ENCODE results near the gene LTB. TPM values are rescaled to one million over a fixed set of nuclear protein-coding genes. Genes with fewer than 3 reads are reported as not detected.
A peak's percentile ranks its signal among the peaks of the same experiment; 100 is the strongest.
"Not testable (repeated sequence)": the region's sequence is repeated elsewhere in the genome, so short reads cannot be mapped to it uniquely, and the experiment has no call there.

LTB gene
- total RNA-seq, 2 donors from 2014 or later: 110 to 153 TPM

DNA sequence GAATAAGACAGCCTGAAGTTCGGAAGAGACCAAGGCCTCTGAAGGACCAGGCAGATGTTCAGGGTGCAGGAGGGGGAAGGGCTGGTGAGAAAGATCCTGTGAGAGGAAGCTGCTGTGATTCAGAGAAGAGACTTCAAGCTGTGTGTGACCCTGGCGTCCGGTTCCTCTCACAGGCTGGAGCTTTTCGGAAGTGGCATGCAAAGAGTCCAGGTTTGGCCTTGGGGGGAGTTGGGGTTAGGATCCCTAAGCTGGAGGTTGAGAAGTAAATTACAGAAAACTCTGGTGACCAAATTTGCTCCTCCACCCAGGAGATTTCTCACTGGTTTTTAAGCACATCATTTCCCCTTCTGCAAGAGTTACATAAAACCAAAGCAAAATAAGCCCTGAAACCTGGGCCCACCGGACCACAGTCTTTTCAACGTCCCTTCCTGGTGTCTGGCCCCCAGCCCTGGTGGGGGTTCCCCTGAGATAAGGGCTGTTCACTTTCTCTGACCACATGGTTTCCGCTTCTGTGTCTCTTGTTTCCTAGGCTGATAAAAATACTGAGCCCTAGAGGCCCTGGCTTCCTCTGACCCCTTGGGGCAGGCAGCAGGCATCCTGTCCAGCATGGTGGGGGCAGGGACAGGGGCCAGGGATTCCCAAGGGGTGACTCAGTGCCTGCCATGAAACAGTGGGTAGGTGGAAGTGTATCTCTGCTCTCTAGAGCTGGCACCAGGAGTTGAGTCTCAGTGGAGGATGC, 22.1 kb downstream of the LTB start:
- peak overlapping the region; percentile 94 to 95 for H3K27ac Mint-ChIP-seq
- ATAC-seq (peak; percentile 83 to 86), DNase-seq (ENCODE audit: low spot score) (peak; percentile 94)
- peaks cover 17% of the 10 kb centered on the region for H3K36me3 Mint-ChIP-seq
- no peaks in the 10 kb centered on the region for H3K27me3 Mint-ChIP-seq
- H3K4me1 Mint-ChIP-seq (ENCODE audit: low read depth in 2 of 2): peaks cover 65 to 66% of the 10 kb centered on the region in 2 donors
- H3K4me3 Mint-ChIP-seq: peak overlapping the region; percentile 90
- peaks cover 3% of the 10 kb centered on the region for H3K9me3 Mint-ChIP-seq

DNA sequence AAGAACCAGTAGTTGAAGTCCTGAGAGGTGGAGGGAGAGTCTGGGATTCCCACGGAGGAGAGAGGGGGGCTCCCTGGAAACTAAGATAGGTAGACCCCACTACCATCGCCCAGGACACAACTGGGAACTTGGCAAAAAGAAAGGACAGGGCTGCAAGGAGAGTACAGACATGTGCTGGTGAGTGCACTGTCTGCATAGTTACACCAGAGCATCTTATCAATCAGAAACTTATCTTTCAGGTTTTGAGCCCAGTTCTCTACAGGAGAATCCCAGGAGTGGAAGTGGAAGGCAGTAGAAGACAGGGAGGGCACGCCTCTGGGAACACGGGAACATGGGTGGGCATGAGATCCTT, 22.6 kb downstream of the LTB start:
- H3K36me3 Mint-ChIP-seq: peaks cover 17% of the 10 kb centered on the region
- ATAC-seq (peak; percentile 12 to 40), DNase-seq (ENCODE audit: low spot score) (no peak)
- peaks cover 62 to 63% of the 10 kb centered on the region in 2 donors for H3K4me1 Mint-ChIP-seq (ENCODE audit: low read depth in 2 of 2)
- H3K27ac Mint-ChIP-seq: peak overlapping the region; percentile 94 to 95
- H3K27me3 Mint-ChIP-seq: no peaks in the 10 kb centered on the region
- H3K4me3 Mint-ChIP-seq: peak overlapping the region; percentile 90
- H3K9me3 Mint-ChIP-seq: peaks cover 3% of the 10 kb centered on the region

DNA sequence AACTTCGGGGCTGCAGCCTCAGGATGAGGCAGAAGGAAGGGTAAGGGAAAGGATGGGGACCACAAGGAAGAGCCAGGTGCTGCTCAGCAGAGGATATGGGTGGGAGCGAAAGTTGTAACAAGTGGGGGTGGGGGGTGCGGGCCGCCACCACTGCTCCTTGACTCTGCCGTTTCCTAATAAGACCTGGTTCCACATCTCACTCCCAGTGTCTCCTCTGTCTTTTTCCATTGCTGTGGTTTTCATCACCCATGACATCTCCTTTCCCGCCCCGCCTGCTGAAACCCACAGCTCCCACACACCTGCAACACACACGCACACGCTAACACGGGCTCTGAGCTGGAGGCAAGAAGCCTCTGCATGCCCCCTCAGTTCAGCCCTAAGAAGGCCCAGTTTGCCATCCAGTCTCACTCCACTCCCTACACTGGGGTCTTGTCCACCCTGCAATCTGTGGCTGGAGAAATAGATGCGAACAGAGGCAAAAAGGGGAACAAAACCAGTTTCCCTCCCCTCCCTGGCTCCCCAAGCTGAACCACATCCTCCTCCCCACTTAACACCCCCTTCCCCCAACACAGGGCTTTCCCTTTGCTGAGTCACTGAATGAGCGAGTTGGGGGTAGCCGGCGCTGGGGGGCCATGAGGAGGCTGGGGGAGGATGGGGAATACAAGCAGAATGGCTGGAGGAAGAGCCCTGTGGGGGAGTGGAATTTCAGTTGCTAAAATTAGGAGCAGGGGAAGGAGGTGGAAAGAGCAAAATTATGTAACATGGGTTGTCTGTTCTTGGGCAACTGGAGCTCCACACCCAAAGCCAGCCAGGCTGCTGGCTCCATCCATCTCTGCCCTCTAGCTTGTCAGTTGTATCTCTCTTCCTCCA, 23.4 kb downstream of the LTB start:
- H3K4me3 Mint-ChIP-seq: peak overlapping the region; percentile 90
- H3K9me3 Mint-ChIP-seq: peaks cover 3% of the 10 kb centered on the region
- no peaks in the 10 kb centered on the region for H3K27me3 Mint-ChIP-seq
- DNase-seq (ENCODE audit: low spot score): peak; percentile 92
- peak overlapping the region; percentile 94 to 95 for H3K27ac Mint-ChIP-seq
- peaks cover 16% of the 10 kb centered on the region for H3K36me3 Mint-ChIP-seq
- peak; percentile 75 to 77 for ATAC-seq
- peaks cover 62 to 66% of the 10 kb centered on the region in 2 donors for H3K4me1 Mint-ChIP-seq (ENCODE audit: low read depth in 2 of 2)

- Mint-ChIP-seq H3K9me3 (peaks cover 3% of the 10 kb centered on the region), H3K4me3 (peak overlapping the region; percentile 90), H3K36me3 (peaks cover 13% of the 10 kb centered on the region), H3K27ac (peak overlapping the region; percentile 94 to 95), H3K27me3 (no peaks in the 10 kb centered on the region), H3K4me1 (ENCODE audit: low read depth in 2 of 2) (peaks cover 58 to 62% of the 10 kb centered on the region in 2 donors)
- ATAC-seq (no peak), DNase-seq (ENCODE audit: low spot score) (no peak)
Observed at GRCh38 chr6:31558318-31558625, 24.0 kb downstream of the LTB start.

- DNase-seq (ENCODE audit: low spot score): no peak
- no peaks in the 10 kb centered on the region for H3K27me3 Mint-ChIP-seq
- H3K4me3 Mint-ChIP-seq: peak overlapping the region; percentile 90
- peaks cover 53 to 56% of the 10 kb centered on the region in 2 donors for H3K4me1 Mint-ChIP-seq (ENCODE audit: low read depth in 2 of 2)
- H3K9me3 Mint-ChIP-seq: peaks cover 3% of the 10 kb centered on the region
- ATAC-seq: no peak
- H3K27ac Mint-ChIP-seq: peak overlapping the region; percentile 94 to 95
- H3K36me3 Mint-ChIP-seq: peaks cover 13% of the 10 kb centered on the region
Observed at GRCh38 chr6:31557443-31558317, 24.5 kb downstream of the LTB start.

GRCh38 chr6:31556307-31556706, 25.9 kb downstream of the LTB start:
- no peak for ATAC-seq
- Mint-ChIP-seq H3K27ac (peak overlapping the region; percentile 94 to 95), H3K27me3 (no peaks in the 10 kb centered on the region)

DNA sequence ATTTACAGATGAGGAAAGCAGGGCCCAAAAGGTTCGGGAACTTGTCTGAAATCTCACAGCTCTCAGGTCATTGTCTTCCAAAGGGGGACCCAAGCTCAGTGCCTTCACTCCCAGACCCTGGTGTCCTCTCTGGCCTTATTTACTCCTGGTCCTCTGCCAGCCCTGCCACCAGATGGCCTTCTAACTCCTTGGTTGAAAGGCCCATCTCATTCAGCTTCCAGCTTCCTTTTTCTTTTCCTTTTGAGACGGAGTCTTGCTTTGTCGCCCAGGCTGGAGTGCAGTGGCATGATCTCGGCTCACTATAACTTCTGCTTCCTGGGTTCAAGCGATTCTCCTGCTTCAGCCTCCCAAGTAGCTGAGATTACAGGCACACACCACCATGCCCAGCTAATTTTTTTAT, 30.9 kb downstream of the LTB start:
- ATAC-seq (peak; percentile 32 to 67), DNase-seq (ENCODE audit: low spot score) (peak; percentile 81)
- H3K9me3 Mint-ChIP-seq, H3K27me3 Mint-ChIP-seq, H3K36me3 Mint-ChIP-seq: not testable (repeated sequence)
- Mint-ChIP-seq H3K4me1 (ENCODE audit: low read depth in 2 of 2) (peaks cover 30 to 33% of the 10 kb centered on the region in 2 donors), H3K27ac (peak overlapping the region; percentile 61 to 82), H3K4me3 (peak overlapping the region; percentile 49)

More at GRCh38 chr6:31556307-31556706, 25.9 kb downstream of the LTB start:
- peaks cover 3% of the 10 kb centered on the region for H3K9me3 Mint-ChIP-seq
- no peak for DNase-seq (ENCODE audit: low spot score)
- H3K36me3 Mint-ChIP-seq: peaks cover 7% of the 10 kb centered on the region
- peaks cover 46 to 48% of the 10 kb centered on the region in 2 donors for H3K4me1 Mint-ChIP-seq (ENCODE audit: low read depth in 2 of 2)
- H3K4me3 Mint-ChIP-seq: peak overlapping the region; percentile 45

DNA sequence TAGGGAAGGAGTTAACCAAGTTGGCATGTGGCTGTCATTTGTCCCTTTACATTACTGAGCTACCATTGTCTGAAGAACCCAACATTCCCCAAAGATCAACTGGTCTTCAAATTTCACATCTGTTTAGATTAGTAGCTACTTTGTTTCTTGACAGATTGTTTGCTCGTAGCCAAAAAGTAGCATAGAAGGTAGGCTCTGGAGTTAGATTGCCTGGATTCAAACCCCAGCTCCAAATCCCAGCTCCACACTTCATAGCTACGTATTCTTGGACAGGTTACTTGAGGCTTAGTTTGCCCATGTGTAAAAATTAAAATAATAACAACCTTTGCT, 33.7 kb downstream of the LTB start:
- Mint-ChIP-seq H3K9me3 (no peaks in the 10 kb centered on the region), H3K36me3 (no peaks in the 10 kb centered on the region), H3K27me3 (no peaks in the 10 kb centered on the region), H3K4me1 (ENCODE audit: low read depth in 2 of 2) (peaks cover 30% of the 10 kb centered on the region in 2 donors), H3K4me3 (peak overlapping the region; percentile 99), H3K27ac (peak overlapping the region; percentile 88 to 94)
- ATAC-seq (no peak), DNase-seq (ENCODE audit: low spot score) (no peak)

DNA sequence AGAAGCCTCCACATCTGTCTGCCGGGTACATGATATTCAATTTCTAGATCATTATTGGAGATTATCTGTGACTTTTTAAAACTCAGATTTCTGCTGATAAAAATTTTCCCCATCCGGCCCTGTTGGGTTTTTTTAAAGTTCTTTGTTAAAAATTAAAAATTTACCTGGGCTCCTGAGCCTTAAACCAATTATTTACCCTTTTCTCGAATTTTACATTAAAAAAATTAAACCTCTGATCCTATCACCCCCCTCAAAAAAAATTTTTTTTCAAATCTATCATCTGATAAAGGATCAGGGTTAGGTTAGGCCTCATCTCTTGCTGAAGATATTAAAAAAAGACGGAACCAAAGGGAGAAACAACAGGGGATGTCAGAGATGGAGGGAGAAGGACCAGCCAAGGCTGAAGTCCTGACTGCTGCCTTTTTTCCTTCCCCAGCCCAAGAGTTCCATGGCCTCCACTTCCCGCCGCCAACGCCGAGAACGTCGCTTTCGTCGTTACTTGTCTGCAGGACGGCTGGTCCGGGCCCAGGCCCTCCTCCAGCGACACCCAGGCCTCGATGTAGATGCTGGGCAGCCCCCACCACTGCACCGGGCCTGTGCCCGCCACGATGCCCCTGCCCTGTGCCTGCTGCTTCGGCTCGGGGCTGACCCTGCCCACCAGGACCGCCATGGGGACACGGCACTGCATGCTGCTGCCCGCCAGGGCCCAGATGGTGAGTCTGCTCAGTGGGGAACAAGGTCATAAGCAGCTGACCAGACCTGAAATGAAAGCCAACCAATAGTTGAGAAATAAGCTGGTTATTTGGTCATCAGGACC, 34.3 kb downstream of the LTB start:
- Mint-ChIP-seq H3K9me3 (no peaks in the 10 kb centered on the region), H3K4me1 (ENCODE audit: low read depth in 2 of 2) (peaks cover 30% of the 10 kb centered on the region in 2 donors), H3K36me3 (no peaks in the 10 kb centered on the region), H3K27ac (peak overlapping the region; percentile 88 to 94), H3K27me3 (no peaks in the 10 kb centered on the region), H3K4me3 (peak overlapping the region; percentile 99)
- ATAC-seq: no peak
- no peak for DNase-seq (ENCODE audit: low spot score)

DNA sequence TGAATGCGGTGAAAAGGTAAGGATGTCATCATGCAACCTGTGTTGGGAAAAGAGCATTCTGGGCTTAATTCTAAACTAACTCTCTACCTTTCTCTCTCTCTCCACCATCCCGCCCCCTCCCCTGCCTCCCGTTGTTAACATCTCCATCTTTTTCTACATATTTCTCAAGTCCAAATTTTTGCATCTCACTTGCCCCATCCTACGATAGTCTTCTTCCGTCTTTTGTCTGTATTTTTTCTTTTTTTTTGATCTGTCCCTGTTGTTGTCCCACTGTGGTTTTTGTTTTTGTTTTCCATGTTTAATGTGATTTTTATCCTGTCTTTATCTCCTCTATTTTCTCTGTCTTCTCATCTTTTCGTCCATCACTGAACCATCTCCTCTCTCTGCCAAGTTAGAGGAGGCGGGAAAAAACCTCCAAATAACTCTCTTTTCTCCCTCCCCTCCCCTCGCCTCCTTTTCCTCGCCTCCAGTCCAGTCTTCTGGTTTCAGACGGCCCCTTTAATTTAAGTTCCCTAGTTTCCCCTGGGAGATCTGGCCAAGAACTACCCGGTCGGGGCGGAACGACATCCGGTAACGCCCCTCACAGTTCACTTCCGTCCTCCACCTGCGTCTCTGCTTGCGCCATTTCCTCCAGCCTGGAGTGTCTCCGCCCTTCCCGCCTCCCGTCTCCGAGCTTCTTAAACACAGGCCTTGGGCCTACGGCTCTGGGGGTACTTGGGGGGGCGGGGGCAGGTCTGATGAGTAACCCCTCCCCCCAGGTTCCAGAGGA, 35.1 kb downstream of the LTB start, which contains the start of gene NFKBIL1:
Gene NFKBIL1 (plus strand): TSS at position 651 of the 769 bp plus-strand sequence. CDS start 87 bp downstream, at position 738.
- DNase-seq (ENCODE audit: low spot score) (peak; percentile 96), ATAC-seq (peak; percentile 93 to 95)
- Mint-ChIP-seq H3K27me3 (no peaks in the 10 kb centered on the region), H3K9me3 (no peaks in the 10 kb centered on the region), H3K4me3 (peak within 1 kb of the TSS; percentile 99), H3K4me1 (ENCODE audit: low read depth in 2 of 2) (peaks cover 30% of the 10 kb centered on the region in 2 donors), H3K27ac (peak within 1 kb of the TSS; percentile 88 to 94), H3K36me3 (no peaks in the 10 kb centered on the region)

- ATAC-seq (peak; percentile 73 to 77), DNase-seq (ENCODE audit: low spot score) (peak; percentile 82)
- Mint-ChIP-seq H3K9me3 (no peaks in the 10 kb centered on the region), H3K36me3 (peaks cover under 1% of the 10 kb centered on the region), H3K27ac (peak within 1 kb of the TSS; percentile 88 to 94), H3K4me1 (ENCODE audit: low read depth in 2 of 2) (peaks cover 30 to 31% of the 10 kb centered on the region in 2 donors), H3K4me3 (peak within 1 kb of the TSS; percentile 99), H3K27me3 (no peaks in the 10 kb centered on the region)
Observed at GRCh38 chr6:31546339-31546957, 35.8 kb downstream of the LTB start, which contains the start of gene ATP6V1G2. TSS of gene ATP6V1G2 (minus strand) at chr6:31546608. CDS start at chr6:31546559, 49 bp downstream.

DNA sequence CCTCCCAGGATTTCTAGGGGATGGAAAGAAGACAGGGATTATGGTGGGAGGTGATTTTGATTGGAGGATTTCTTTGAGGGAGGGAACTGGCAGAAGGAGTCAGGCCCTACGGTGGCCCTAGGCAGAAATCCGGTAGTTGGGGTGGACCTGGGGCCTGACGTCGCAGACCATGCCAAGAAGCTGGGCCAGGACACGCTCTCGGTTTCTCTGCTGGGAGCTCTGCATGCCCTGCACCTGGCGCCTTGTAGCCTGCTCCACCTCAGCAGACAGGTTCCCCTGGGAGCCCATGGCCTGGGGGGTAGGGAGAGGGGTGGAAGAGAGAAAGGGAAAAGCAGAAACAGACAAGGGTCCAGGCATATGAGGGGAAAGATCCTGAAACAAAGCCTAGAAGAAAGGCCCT, 36.9 kb downstream of the LTB start:
- no peaks in the 10 kb centered on the region for H3K27me3 Mint-ChIP-seq
- peak overlapping the region in 1 of 2 donors; percentile 38 for H3K27ac Mint-ChIP-seq
- ATAC-seq: no peak
- H3K9me3 Mint-ChIP-seq: no peaks in the 10 kb centered on the region
- DNase-seq (ENCODE audit: low spot score): no peak
- H3K4me3 Mint-ChIP-seq: peak overlapping the region; percentile 10
- peaks cover 34 to 42% of the 10 kb centered on the region in 2 donors for H3K4me1 Mint-ChIP-seq (ENCODE audit: low read depth in 2 of 2)
- H3K36me3 Mint-ChIP-seq: peaks cover 12% of the 10 kb centered on the region
